ELR (cell line): ENCODE results near the gene SLC1A1.
A peak's percentile ranks its signal among the peaks of the same experiment; 100 is the strongest.

Experiments used
- DNase-seq: peaks from one replicate; pipeline ENCODE4 v3.0.0-alpha.2; 2015; ENCODE audit warnings: low read depth

Gene SLC1A1

DNA sequence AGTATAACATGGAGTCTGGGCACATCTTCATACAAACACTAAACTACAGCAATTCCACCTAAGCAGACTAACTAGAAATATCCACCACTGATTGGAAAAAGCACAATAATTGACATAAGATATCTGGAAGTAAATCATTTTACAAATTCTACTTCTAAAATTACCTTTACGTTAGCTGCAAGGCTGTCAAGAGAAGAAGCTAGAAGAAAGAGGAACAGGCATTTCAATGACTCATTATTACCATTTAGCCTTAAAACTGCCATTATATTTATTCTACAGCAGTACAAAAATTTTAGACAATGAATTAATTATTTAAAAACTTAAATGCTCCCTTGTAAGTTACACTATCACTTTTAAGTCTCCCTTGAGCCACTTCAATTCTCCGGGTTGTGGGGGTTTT is 128.4 kb downstream of the SLC1A1 start:
- no peak for DNase-seq

DNA sequence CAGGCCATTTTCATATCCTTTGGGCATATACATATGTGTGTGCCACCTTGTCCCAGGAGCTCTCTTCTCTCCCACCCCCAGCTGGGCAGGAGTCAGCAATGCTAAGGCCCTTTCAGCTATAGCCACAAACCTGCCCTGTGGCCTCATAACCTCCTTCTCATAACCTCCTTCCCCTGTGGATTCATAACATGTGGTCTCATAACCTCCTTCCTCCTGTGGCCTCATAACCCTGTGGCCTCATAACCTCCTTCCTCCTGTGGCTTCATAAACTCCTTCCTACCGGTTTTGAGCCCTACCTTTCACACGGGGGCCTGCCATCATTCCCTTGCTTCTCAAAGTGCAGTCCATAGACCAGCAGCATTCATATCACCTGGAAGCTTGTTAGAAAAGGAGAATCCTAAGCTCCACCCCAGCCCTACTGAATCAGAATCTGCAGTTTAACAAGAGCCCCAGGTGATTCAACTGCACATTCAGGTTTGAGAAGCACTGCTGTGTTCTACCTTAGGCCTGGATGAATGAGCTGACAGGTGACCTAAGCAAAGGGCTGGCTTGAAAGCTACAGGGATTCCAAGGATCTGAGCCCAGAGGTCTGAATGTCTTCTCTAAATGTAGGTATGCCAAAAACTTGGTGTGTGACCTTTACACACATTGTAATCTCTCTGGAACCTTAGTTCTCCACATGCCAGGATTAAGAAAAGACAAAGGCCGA is 129.9 kb downstream of the SLC1A1 start:
- DNase-seq = no peak

GRCh38 chr9:4620881-4621555 is 130.8 kb downstream of the SLC1A1 start:
- no peak for DNase-seq

DNA sequence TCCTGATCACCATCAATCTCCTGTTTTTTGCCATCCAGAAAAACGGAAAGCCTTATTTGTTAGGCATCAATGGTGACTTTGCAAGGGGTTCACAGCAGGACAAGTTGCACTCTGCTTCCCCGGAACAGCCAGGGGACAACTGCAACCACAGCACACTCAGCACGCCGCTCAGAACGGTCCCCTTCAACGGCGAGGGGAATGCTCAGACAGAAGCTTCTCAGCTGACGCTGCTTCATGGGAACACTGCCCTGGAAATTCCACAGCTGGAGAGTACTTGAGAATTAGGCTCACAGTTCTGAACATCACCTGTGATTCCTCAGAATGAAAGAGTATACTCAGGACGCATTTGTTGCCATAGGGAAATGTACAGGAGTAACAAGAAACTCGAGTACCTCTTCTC is 131.7 kb downstream of the SLC1A1 start:
- no peak for DNase-seq

GRCh38 chr9:4630836-4631235 is 140.6 kb downstream of the SLC1A1 start:
- peak; percentile 7 for DNase-seq
